Measurements from ENCODE around the gene OXER1.

Gene OXER1

DNA sequence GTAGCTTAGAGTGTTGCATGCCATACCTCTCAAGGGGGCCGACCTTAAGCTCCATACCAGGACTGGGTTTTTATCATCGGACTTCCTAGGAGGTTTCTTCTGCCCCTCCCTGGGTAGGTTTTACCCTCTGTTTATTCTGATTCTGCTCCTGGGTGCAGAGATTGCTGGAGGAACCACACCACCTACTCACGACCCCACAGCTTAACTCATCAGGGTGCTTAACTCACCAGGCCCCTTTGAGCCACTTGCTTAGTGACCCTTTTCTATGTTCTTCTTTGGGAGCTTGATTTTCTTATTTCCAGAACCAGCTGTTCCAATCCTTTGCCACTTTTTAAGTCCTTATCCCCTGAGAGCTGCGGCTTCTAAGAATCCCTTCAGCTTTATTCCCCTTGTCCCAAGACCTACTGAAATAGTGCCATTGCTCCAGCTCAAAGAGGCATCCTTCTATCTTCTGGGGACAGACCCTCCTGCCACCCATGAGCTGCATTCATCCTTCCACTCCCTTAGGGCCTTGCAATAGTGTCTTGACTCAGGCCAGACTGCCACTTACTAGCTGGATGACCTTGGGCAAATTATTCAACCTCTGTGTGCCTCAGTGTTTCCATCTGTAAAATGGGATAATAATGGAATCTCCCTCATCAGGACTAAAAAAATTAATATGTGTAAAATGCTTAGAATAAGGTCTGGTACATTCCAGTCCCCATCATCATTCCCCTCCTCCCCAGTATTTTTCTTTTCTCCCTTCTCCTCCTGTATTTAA is 5.8 kb downstream of the OXER1 start:
- H4K91ac ChIP-seq (ENCODE audit: low read depth, low read length): no peak overlapping the region
- H3K4me1 ChIP-seq (ENCODE audit: control insufficient read depth in 1 of 2, insufficient read depth in 2 of 2, low read length in 2 of 2): peaks cover 9 to 15% of the 10 kb centered on the region in 2 experiments
- H3K4ac ChIP-seq (ENCODE audit: low read depth, low read length): no peak overlapping the region
- no peak overlapping the region for H3K18ac ChIP-seq (ENCODE audit: low read length)
- H3K4me2 ChIP-seq (ENCODE audit: low read length): no peak overlapping the region
- no peak overlapping the region for H3K4me3 ChIP-seq (ENCODE audit: low read depth, low read length)
- H3K9ac ChIP-seq (ENCODE audit: low read length): no peak overlapping the region
- no peaks in the 10 kb centered on the region for H3K27me3 ChIP-seq (ENCODE audit: insufficient read depth, low read length)
- H3K79me1 ChIP-seq (ENCODE audit: low read length): no peaks in the 10 kb centered on the region
- no peak overlapping the region for H2BK120ac ChIP-seq (ENCODE audit: insufficient read depth, low read length, poor library complexity)
- no CpG with 5 or more reads among the region's 4 CpGs for WGBS (ENCODE audit: extremely low coverage, insufficient coverage, insufficient read length)
- no peak overlapping the region for H3K14ac ChIP-seq (ENCODE audit: low read length)
- H4K12ac ChIP-seq (ENCODE audit: low read depth, low read length): no peak overlapping the region
- H2AK5ac ChIP-seq (ENCODE audit: low read length): no peak overlapping the region
- H3K23ac ChIP-seq (ENCODE audit: low read length): no peak overlapping the region
- H3K79me2 ChIP-seq (ENCODE audit: control insufficient read depth, insufficient read depth, low read length, poor library complexity): no peaks in the 10 kb centered on the region
- H3K36me3 ChIP-seq (ENCODE audit: control insufficient read depth in 1 of 2, insufficient read depth in 2 of 2, low read length in 2 of 2): no peaks in the 10 kb centered on the region
- no peak overlapping the region for H3K27ac ChIP-seq (ENCODE audit: low read depth, low read length)
- no peaks in the 10 kb centered on the region for H3K9me3 ChIP-seq (ENCODE audit: insufficient read depth, low read depth, low read length)
- no peak for DNase-seq
- no peak overlapping the region for H2BK5ac ChIP-seq (ENCODE audit: low read depth, low read length, poor library complexity)
- no peak overlapping the region for H4K8ac ChIP-seq (ENCODE audit: low read depth, low read length)
- H2AFZ ChIP-seq (ENCODE audit: insufficient read depth, low read length, poor library complexity): no peak overlapping the region
- no peak overlapping the region for H2BK12ac ChIP-seq (ENCODE audit: low read length)

DNA sequence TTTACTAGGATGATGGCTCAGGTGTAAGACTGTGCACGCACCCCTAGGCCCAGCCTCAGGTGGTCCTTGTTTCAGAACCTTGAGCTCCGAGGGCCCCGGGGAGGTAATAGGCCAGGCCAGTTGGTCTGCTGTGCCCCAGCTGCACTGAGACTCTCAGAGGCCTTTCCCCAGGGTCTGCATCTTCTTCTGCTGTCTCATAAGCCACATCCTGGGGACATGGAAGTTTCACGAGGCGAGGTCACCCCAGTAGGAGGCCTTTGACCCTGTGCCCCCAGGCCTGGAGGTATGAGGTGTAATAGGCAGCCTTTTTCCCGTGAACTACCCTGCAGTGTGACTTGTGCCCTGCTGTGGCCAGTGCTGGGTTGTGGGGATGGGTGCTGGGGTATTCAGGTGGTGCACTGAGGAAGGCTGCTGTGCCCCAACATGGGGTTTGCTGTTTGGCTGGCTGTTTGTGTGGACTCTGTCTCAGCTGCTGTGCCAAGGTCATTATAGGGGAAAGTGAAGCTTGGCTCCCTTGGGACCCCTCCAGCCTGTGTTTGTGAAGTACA is 6.9 kb downstream of the OXER1 start:
- H3K27me3 ChIP-seq (ENCODE audit: insufficient read depth, low read length): no peaks in the 10 kb centered on the region
- no peak overlapping the region for H4K91ac ChIP-seq (ENCODE audit: low read depth, low read length)
- no peak for DNase-seq
- H2BK120ac ChIP-seq (ENCODE audit: insufficient read depth, low read length, poor library complexity): no peak overlapping the region
- no CpG with 5 or more reads among the region's 6 CpGs for WGBS (ENCODE audit: extremely low coverage, insufficient coverage, insufficient read length)
- H3K4me2 ChIP-seq (ENCODE audit: low read length): no peak overlapping the region
- no peaks in the 10 kb centered on the region for H3K9me3 ChIP-seq (ENCODE audit: insufficient read depth, low read depth, low read length)
- no peak overlapping the region for H2AK5ac ChIP-seq (ENCODE audit: low read length)
- peak overlapping the region; percentile 36 for H3K9ac ChIP-seq (ENCODE audit: low read length)
- H3K27ac ChIP-seq (ENCODE audit: low read depth, low read length): no peak overlapping the region
- peaks cover 9 to 15% of the 10 kb centered on the region in 2 experiments for H3K4me1 ChIP-seq (ENCODE audit: control insufficient read depth in 1 of 2, insufficient read depth in 2 of 2, low read length in 2 of 2)
- H2BK5ac ChIP-seq (ENCODE audit: low read depth, low read length, poor library complexity): no peak overlapping the region
- no peak overlapping the region for H2BK12ac ChIP-seq (ENCODE audit: low read length)
- no peaks in the 10 kb centered on the region for H3K79me1 ChIP-seq (ENCODE audit: low read length)
- peak overlapping the region; percentile 7 for H4K12ac ChIP-seq (ENCODE audit: low read depth, low read length)
- no peak overlapping the region for H3K18ac ChIP-seq (ENCODE audit: low read length)
- H3K4ac ChIP-seq (ENCODE audit: low read depth, low read length): no peak overlapping the region
- no peak overlapping the region for H2AFZ ChIP-seq (ENCODE audit: insufficient read depth, low read length, poor library complexity)
- no peak overlapping the region for H3K4me3 ChIP-seq (ENCODE audit: low read depth, low read length)
- H3K79me2 ChIP-seq (ENCODE audit: control insufficient read depth, insufficient read depth, low read length, poor library complexity): no peaks in the 10 kb centered on the region
- H3K23ac ChIP-seq (ENCODE audit: low read length): no peak overlapping the region
- no peak overlapping the region for H4K8ac ChIP-seq (ENCODE audit: low read depth, low read length)
- H3K14ac ChIP-seq (ENCODE audit: low read length): no peak overlapping the region
- H3K36me3 ChIP-seq (ENCODE audit: control insufficient read depth in 1 of 2, insufficient read depth in 2 of 2, low read length in 2 of 2): no peaks in the 10 kb centered on the region

DNA sequence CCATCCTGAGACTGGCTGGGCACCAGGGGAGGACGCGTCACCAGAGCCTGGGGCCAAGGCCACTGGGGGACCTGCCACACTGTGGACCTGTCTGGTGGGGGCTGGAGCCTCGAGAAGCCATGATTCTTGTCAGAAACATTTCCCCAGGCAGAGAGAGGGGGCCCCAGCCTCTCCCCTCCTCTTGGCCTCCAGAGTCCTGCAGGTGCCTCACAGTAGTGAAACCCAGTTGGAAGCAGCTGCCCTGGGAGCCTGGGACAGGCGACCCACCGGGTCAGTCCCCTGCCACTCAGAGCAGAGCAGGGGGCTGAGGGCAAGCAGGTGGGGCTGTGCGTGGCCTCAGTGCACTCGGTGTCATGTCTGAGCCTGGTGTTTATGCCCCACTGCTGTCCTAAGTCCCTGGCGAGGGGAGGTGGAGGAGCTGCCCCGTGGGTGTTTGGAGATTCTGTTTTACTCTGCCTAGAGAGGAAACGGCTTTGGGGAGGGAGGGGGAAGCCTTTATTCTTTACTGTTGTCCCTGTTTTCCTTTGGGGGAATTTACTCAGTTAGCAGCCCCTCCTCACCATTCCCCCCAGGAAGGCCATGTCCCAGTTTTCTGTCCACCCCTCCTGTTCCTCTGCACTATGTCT is 7.7 kb downstream of the OXER1 start:
- Histone ChIP-seq H3K27me3 (ENCODE audit: insufficient read depth, low read length) (no peaks in the 10 kb centered on the region), H2AFZ (ENCODE audit: insufficient read depth, low read length, poor library complexity) (no peak overlapping the region), H2BK120ac (ENCODE audit: insufficient read depth, low read length, poor library complexity) (no peak overlapping the region), H3K9ac (ENCODE audit: low read length) (no peak overlapping the region), H3K27ac (ENCODE audit: low read depth, low read length) (no peak overlapping the region), H3K79me1 (ENCODE audit: low read length) (no peaks in the 10 kb centered on the region), H3K18ac (ENCODE audit: low read length) (no peak overlapping the region), H3K4ac (ENCODE audit: low read depth, low read length) (no peak overlapping the region), H4K12ac (ENCODE audit: low read depth, low read length) (no peak overlapping the region), H2BK12ac (ENCODE audit: low read length) (no peak overlapping the region), H4K8ac (ENCODE audit: low read depth, low read length) (no peak overlapping the region), H4K91ac (ENCODE audit: low read depth, low read length) (peak overlapping the region; percentile 12), H3K9me3 (ENCODE audit: insufficient read depth, low read depth, low read length) (no peaks in the 10 kb centered on the region), H2AK5ac (ENCODE audit: low read length) (no peak overlapping the region), H2BK5ac (ENCODE audit: low read depth, low read length, poor library complexity) (no peak overlapping the region), H3K4me3 (ENCODE audit: low read depth, low read length) (no peak overlapping the region), H3K4me1 (ENCODE audit: control insufficient read depth in 1 of 2, insufficient read depth in 2 of 2, low read length in 2 of 2) (peaks cover 9 to 15% of the 10 kb centered on the region in 2 experiments), H3K4me2 (ENCODE audit: low read length) (no peak overlapping the region), H3K14ac (ENCODE audit: low read length) (no peak overlapping the region), H3K36me3 (ENCODE audit: control insufficient read depth in 1 of 2, insufficient read depth in 2 of 2, low read length in 2 of 2) (no peaks in the 10 kb centered on the region), H3K79me2 (ENCODE audit: control insufficient read depth, insufficient read depth, low read length, poor library complexity) (no peaks in the 10 kb centered on the region), H3K23ac (ENCODE audit: low read length) (no peak overlapping the region)
- no CpG with 5 or more reads among the region's 10 CpGs for WGBS (ENCODE audit: extremely low coverage, insufficient coverage, insufficient read length)
- DNase-seq: no peak

DNA sequence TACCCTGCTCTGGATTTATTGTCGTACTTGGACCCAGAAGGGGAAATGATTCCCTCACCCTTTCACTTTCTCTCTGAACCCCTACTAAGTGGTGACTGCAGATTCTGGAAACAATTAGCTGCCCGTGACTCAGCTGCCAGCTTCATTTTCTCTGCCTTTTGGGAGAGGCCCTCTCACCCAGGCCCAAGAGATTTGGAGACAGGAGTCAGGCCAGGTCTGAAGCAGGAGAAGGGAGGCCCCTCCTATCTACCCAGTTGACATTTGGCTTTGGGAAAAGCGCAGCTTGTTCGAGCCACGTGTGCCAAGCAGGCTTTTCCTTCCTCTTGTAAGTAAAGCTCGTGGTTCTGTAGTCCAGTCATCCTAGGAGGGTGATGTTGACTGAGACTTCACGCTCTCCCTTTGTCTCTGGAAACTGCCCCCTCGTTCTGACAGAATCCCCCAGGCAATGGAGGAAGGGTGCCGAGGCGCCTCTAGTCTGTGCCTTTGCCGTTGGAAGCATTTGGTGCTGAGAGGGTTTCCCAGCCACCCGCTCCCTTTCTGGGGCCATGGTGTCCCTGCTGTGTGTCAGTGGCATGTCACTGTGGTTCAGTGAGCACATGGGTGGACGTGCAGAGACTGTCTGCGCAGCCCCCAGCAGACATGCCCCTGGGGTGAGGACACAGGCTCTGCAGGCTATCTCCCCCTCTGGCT is 8.6 kb downstream of the OXER1 start:
- Histone ChIP-seq H3K79me2 (ENCODE audit: control insufficient read depth, insufficient read depth, low read length, poor library complexity) (no peaks in the 10 kb centered on the region), H4K8ac (ENCODE audit: low read depth, low read length) (no peak overlapping the region), H2AK5ac (ENCODE audit: low read length) (no peak overlapping the region), H3K27ac (ENCODE audit: low read depth, low read length) (no peak overlapping the region), H3K4ac (ENCODE audit: low read depth, low read length) (no peak overlapping the region), H3K36me3 (ENCODE audit: control insufficient read depth in 1 of 2, insufficient read depth in 2 of 2, low read length in 2 of 2) (no peaks in the 10 kb centered on the region), H3K4me3 (ENCODE audit: low read depth, low read length) (no peak overlapping the region), H3K79me1 (ENCODE audit: low read length) (no peaks in the 10 kb centered on the region), H4K91ac (ENCODE audit: low read depth, low read length) (no peak overlapping the region), H3K4me1 (ENCODE audit: control insufficient read depth in 1 of 2, insufficient read depth in 2 of 2, low read length in 2 of 2) (peaks cover 9 to 15% of the 10 kb centered on the region in 2 experiments), H2AFZ (ENCODE audit: insufficient read depth, low read length, poor library complexity) (no peak overlapping the region), H3K4me2 (ENCODE audit: low read length) (no peak overlapping the region), H3K23ac (ENCODE audit: low read length) (no peak overlapping the region), H3K14ac (ENCODE audit: low read length) (no peak overlapping the region), H3K9me3 (ENCODE audit: insufficient read depth, low read depth, low read length) (no peaks in the 10 kb centered on the region), H2BK5ac (ENCODE audit: low read depth, low read length, poor library complexity) (no peak overlapping the region), H3K27me3 (ENCODE audit: insufficient read depth, low read length) (no peaks in the 10 kb centered on the region), H3K9ac (ENCODE audit: low read length) (no peak overlapping the region), H3K18ac (ENCODE audit: low read length) (no peak overlapping the region), H2BK12ac (ENCODE audit: low read length) (no peak overlapping the region), H4K12ac (ENCODE audit: low read depth, low read length) (no peak overlapping the region), H2BK120ac (ENCODE audit: insufficient read depth, low read length, poor library complexity) (no peak overlapping the region)
- DNase-seq: peak; percentile 5 to 6
- no CpG with 5 or more reads among the region's 14 CpGs for WGBS (ENCODE audit: extremely low coverage, insufficient coverage, insufficient read length)

Data from trophoblast cell (in vitro differentiated cells and primary cell).